ENCODE data around the gene KRTAP12-2. TPM values are rescaled to one million over a fixed set of nuclear protein-coding genes. Genes with fewer than 3 reads are reported as not detected.
"Not testable (repeated sequence)": the region's sequence is repeated elsewhere in the genome, so short reads cannot be mapped to it uniquely, and the experiment has no call there.

Gene KRTAP12-2
- polyA plus RNA-seq, 1 experiment: not detected

GRCh38 chr21:44636209-44637017 lies 30.3 kb downstream of the KRTAP12-2 start:
- Histone ChIP-seq H3K4me3 (ENCODE audit: low read depth, low read length) (no peak overlapping the region), H3K27me3 (ENCODE audit: control insufficient read depth, insufficient read depth, low read length) (no peaks in the 10 kb centered on the region), H3K36me3 (ENCODE audit: control insufficient read depth, insufficient read depth, low read length) (no peaks in the 10 kb centered on the region)
- POLR2A ChIA-PET: no interaction called here
- TF ChIP-seq, protein P1, sequence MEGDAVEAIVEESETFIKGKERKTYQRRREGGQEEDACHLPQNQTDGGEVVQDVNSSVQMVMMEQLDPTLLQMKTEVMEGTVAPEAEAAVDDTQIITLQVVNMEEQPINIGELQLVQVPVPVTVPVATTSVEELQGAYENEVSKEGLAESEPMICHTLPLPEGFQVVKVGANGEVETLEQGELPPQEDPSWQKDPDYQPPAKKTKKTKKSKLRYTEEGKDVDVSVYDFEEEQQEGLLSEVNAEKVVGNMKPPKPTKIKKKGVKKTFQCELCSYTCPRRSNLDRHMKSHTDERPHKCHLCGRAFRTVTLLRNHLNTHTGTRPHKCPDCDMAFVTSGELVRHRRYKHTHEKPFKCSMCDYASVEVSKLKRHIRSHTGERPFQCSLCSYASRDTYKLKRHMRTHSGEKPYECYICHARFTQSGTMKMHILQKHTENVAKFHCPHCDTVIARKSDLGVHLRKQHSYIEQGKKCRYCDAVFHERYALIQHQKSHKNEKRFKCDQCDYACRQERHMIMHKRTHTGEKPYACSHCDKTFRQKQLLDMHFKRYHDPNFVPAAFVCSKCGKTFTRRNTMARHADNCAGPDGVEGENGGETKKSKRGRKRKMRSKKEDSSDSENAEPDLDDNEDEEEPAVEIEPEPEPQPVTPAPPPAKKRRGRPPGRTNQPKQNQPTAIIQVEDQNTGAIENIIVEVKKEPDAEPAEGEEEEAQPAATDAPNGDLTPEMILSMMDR (IDR thresholded peaks at IDR 0.05; ENCODE audit: insufficient read depth, low read depth, low read length): no peak
- CTCF ChIA-PET: no interaction called here
- no peak for DNase-seq (ENCODE audit: low read depth)

DNA sequence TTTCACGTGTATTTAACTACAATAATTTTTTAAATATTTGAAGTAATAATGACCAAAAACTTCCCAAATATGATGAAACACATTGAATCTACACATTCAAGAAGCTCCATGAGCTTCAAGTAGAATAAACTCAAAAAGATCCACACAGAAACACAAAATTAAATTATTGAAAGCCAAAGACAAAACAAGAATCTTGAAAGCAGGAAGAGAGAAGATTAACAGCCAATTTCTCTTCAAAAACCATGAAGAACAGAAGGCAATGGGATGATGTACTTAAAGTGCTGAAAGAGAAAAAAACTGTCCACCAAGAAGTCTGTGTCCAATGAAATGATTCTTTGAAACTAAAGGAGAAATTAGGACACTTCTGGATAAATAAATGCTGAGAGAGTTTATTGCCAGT lies 34.7 kb downstream of the KRTAP12-2 start:
- DNase-seq (ENCODE audit: low read depth): no peak
- TF ChIP-seq, protein P1 (IDR thresholded peaks at IDR 0.05; ENCODE audit: insufficient read depth, low read depth, low read length): no peak
- Histone ChIP-seq H3K27me3 (ENCODE audit: control insufficient read depth, insufficient read depth, low read length) (no peaks in the 10 kb centered on the region), H3K4me3 (ENCODE audit: low read depth, low read length) (no peak overlapping the region), H3K36me3 (ENCODE audit: control insufficient read depth, insufficient read depth, low read length) (no peaks in the 10 kb centered on the region)
- ChIA-PET POLR2A (no interaction called here), CTCF (no interaction called here)

DNA sequence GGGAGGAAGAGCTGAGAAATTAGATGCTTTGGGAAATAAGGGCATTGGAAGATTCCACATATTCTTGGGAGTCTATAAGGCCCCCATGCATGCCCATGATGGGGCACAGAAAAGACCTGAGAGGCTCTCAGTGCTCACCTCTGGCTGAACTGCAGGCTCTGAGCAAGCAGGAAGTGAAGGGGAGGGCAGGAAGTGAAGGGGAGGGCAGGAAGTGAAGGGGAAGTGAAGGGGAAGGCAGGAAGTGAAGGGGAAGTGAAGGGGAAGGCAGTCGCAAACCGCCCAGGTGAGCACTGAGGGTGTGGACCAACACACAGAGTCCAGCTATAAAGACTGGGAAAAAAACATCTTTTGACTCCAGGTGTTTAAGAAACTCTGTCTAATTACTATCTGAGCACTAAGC lies 36.3 kb downstream of the KRTAP12-2 start:
- CTCF ChIA-PET: no interaction called here
- POLR2A ChIA-PET: no interaction called here
- Histone ChIP-seq H3K27me3 (ENCODE audit: control insufficient read depth, insufficient read depth, low read length) (no peaks in the 10 kb centered on the region), H3K4me3 (ENCODE audit: low read depth, low read length) (no peak overlapping the region), H3K36me3 (ENCODE audit: control insufficient read depth, insufficient read depth, low read length) (no peaks in the 10 kb centered on the region)
- no peak for DNase-seq (ENCODE audit: low read depth)
- TF ChIP-seq, protein P1 (IDR thresholded peaks at IDR 0.05; ENCODE audit: insufficient read depth, low read depth, low read length): no peak

GRCh38 chr21:44628707-44629391 lies 37.9 kb downstream of the KRTAP12-2 start:
- POLR2A ChIA-PET: no interaction called here
- Histone ChIP-seq H3K27me3 (ENCODE audit: control insufficient read depth, insufficient read depth, low read length) (no peaks in the 10 kb centered on the region), H3K4me3 (ENCODE audit: low read depth, low read length) (no peak overlapping the region), H3K36me3 (ENCODE audit: control insufficient read depth, insufficient read depth, low read length) (no peaks in the 10 kb centered on the region)
- CTCF ChIA-PET: no interaction called here
- no peak for DNase-seq (ENCODE audit: low read depth)
- TF ChIP-seq, protein P1 (IDR thresholded peaks at IDR 0.05; ENCODE audit: insufficient read depth, low read depth, low read length): no peak

GRCh38 chr21:44627831-44628233 lies 38.9 kb downstream of the KRTAP12-2 start:
- CTCF ChIA-PET: not testable (repeated sequence)

DNA sequence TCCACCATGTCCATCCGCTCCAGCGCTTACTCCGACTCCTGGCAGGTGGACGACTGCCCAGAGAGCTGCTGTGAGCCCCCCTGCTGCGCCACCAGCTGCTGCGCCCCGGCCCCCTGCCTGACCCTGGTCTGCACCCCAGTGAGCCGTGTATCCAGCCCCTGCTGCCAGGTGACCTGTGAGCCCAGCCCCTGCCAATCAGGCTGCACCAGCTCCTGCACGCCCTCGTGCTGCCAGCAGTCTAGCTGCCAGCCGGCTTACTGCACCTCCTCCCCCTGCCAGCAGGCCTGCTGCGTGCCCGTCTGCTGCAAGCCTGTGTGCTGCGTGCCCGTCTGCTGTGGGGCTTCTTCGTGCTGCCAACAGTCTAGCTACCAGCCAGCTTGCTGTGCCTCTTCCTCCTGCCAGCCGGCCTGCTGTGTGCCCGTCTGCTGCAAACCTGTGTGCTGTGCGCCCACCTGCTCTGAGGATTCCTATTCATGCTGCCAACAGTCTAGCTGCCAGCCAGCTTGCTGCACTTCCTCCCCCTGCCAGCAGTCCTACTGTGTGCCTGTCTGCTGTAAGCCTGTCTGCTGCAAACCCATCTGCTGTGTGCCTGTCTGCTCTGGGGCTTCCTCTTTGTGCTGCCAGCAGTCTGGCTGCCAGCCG lies 39.4 kb downstream of the KRTAP12-2 start:
- H3K36me3 ChIP-seq (ENCODE audit: control insufficient read depth, insufficient read depth, low read length); DNase-seq (ENCODE audit: low read depth); POLR2A ChIA-PET; H3K27me3 ChIP-seq (ENCODE audit: control insufficient read depth, insufficient read depth, low read length); H3K4me3 ChIP-seq (ENCODE audit: low read depth, low read length); CTCF ChIA-PET: not testable (repeated sequence)

More at GRCh38 chr21:44627831-44628233, 38.9 kb downstream of the KRTAP12-2 start:
- H3K4me3 ChIP-seq (ENCODE audit: low read depth, low read length); DNase-seq (ENCODE audit: low read depth); H3K36me3 ChIP-seq (ENCODE audit: control insufficient read depth, insufficient read depth, low read length); POLR2A ChIA-PET; H3K27me3 ChIP-seq (ENCODE audit: control insufficient read depth, insufficient read depth, low read length): not testable (repeated sequence)

Data from BJ (cell line).